Measurements from ENCODE around the gene PROKR1.
"Not testable (repeated sequence)": the region's sequence is repeated elsewhere in the genome, so short reads cannot be mapped to it uniquely, and the experiment has no call there.

The PROKR1 gene

GRCh38 chr2:68659081-68659480 lies 15.7 kb downstream of the PROKR1 start:
- DNase-seq, result no peak

DNA sequence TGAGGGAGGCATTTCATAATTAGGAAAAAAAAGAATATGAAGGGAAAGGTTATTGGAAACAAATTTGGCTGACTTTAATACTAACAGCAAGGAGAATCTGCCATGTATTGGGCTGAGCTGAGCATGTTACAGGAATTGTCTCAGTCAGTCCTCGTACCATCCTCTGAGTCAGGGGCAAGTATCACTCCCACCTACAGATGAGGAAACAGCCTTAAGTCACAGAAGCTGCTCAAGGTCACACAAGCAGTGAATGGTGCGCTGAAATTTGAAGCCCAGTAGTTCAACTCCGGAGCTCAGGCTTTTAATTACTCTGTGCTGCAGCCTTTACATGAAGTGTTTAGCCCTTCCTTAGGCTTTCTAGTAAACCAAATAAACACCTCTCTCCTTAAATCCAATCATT lies 17.3 kb downstream of the PROKR1 start:
- DNase-seq, result no peak

GRCh38 chr2:68662466-68662865 lies 19.1 kb downstream of the PROKR1 start:
- DNase-seq, result no peak

- DNase-seq, result no peak
These were observed 20.2 kb downstream of the PROKR1 start for GRCh38 chr2:68663371-68664156.

DNA sequence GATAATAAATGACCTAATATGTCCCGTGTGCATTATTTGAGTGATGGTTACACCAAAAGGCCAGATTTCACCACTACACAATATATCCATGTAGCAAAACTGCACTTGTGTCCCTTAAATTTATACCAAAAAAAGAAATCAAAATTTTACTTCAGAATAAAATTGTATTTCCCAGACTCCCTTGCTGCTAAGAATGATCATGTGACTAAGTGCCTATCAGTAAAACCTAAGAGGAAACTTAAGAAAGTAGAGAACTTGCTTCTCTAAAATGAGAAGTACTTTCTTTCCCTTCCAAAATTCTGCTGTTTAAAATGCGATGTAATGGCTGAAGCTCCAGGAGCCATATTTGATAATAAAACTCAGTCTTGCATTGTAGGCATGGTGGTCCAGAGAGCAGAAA lies 24.0 kb downstream of the PROKR1 start:
- DNase-seq, result no peak

DNA sequence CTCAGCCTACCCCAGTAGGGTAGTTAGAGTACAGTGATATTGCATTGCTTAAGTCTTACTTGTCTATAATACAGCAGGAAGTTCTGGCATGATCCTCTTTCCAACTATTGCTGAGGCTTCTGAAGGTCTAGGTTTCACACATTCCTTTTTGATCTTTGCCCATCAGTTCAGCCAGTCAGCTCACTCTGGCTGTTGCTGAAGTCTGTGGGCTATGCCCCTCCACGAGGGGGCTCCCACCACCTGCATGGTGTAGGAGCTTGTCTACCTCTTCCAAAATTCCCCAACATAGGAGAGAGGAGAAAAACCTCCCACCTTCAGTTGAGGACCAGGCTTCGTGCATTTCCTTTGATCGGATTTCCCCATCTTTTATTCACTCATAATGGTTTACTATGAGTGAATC lies 26.3 kb downstream of the PROKR1 start:
- no peak for DNase-seq

GRCh38 chr2:68671961-68672360 lies 28.6 kb downstream of the PROKR1 start:
- no peak for DNase-seq

DNA sequence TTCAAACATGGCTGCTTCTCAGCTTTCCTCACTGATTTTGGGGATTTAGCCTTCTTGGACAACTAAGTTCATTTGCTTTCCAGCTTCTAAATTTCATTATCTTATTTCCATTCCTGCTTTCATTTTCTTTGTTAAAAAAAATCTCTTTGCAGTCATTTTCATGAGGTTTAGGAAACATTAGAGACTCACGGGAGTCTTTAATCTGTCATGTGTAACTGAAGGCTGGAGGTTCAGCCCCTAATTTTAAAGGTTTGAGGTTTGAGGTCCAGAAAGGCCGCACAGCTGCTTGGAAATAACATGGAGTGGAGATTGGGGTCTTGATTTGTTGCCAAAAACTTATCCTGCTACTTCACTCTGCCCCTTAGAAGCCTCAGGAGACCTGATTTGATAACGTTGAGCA lies 30.3 kb downstream of the PROKR1 start:
- no peak for DNase-seq

DNA sequence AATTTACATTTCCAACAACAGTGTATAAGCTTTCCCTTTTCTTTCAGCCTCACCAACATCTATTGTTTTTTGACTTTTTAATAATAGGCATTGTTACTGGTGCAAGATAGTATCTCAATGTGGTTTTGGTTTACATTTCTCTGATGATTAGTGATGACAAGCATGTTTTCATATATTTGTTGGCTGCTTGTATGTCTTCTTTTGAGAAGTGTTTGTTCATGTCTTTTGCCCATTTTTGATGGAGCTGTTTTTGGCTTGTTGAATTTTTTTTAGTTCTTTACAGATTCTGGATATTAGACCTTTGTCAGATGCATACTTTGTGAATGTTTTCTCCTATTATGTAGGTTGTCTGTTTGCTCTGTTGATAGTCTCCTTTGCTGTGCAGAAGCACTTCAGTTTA lies 32.1 kb downstream of the PROKR1 start:
- DNase-seq, result no peak

DNA sequence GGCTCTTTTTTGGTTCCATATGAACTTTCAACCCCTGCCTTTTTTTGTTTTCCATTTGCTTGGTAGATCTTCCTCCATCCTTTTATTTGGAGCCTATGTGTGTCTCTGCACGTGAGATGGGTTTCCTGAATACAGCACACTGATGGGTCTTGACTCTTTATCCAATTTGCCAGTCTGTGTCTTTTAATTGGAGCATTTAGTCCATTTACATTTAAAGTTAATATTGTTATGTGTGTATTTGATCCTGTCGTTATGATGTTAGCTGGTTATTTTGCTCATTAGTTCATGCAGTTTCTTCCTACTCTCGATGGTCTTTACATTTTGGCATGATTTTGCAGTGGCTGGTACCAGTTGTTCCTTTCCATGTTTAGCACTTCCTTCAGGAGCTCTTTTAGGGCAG lies 34.5 kb downstream of the PROKR1 start:
- DNase-seq, result not testable (repeated sequence)

DNA sequence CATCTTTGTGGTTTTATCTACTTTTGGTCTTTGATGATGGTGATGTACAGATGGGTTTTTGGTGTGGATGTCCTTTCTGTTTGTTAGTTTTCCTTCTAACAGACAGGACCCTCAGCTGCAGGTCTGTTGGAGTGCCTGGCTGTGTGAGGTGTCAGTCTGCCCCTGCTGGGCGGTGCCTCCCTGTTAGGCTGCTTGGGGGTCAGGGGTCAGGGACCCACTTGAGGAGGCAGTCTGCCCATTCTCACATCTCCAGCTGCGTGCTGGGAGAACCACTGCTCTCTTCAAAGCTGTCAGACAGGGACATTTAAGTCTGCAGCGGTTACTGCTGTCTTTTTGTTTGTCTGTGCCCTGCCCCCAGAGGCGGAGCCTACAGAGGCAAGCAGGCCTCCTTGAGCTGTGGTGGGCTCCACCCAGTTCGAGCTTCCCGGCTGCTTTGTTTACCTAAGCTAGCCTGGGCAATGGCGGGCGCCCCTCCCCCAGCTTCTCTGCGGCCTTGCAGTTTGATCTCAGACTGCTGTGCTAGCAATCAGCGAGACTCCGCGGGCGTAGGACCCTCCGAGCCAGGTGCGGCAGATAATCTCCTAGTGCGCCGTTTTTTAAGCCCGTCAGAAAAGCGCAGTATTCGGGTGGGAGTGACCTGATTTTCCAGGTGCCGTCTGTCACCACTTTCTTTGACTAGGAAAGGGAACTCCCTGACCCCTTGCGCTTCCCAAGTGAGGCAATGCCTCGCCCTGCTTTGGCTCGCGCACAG lies 36.0 kb downstream of the PROKR1 start:
- DNase-seq, result peak; percentile 17 to 27

GRCh38 chr2:68679917-68680267 lies 36.5 kb downstream of the PROKR1 start:
- peak in 1 of 2 experiments; percentile 12 for DNase-seq

GRCh38 chr2:68684197-68684596 lies 40.8 kb downstream of the PROKR1 start:
- DNase-seq, result no peak

DNA sequence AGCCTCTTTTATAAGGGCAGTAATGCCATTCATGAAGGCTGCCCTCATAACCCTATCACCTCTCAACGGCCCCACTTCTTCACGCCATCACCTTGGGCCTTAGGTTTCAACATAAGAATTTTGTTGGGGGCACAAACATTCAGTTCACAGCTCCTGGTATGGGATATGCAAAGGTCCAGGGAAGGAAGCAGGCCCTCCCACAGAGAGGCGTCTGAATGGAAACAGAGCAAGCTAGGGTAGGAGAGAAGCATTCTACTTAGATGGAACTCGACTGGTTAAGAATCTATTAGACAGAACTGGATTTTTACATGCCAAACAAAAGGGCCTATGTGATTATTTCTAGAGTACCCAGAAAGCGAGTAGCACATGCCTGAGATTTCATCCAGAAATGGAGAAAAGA lies 42.8 kb downstream of the PROKR1 start:
- no peak for DNase-seq

DNA sequence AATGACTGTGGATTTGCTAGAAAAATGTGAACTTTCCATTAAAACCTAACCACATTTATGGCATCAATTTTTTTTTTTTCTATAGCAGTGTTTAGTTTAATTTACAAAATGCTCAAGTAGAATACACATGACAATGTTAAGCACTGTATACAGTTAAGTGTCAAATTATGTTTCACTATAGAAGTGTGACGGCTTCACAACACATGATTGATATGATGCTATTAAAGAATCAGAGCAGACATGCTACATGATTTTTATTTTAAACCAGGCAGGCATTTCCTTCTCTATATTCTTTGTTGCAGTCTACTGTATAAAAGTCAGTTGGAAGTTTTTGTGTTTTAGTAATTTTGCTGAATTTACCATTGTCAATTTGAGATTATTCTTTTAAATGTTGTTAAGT lies 43.6 kb downstream of the PROKR1 start:
- DNase-seq, result no peak

GRCh38 chr2:68689553-68690537 lies 46.5 kb downstream of the PROKR1 start:
- DNase-seq, result no peak

- no peak for DNase-seq
These were observed 47.5 kb downstream of the PROKR1 start for GRCh38 chr2:68690851-68691250.

DNA sequence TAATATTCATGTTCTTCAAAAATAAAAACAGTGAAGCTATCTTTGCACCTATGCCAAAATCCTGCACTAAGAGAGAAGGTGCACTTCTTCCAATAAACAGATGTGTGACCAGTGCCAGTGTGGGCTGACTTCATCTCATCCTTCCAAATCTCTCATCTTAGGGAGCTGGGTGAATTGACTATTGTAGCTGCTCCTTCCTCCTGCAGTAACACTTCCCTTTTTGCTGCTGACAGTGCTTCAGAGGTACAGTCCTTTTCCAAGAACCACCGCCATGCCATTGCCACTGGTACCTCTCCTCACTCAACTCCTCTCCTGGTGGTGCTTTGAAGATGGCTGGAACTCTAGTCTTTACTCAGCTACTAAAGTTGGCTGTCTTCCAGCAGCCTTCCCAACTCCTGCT lies 49.1 kb downstream of the PROKR1 start:
- no peak for DNase-seq

GRCh38 chr2:68693951-68694350 lies 50.6 kb downstream of the PROKR1 start:
- DNase-seq, result peak; percentile 42 to 76

DNA sequence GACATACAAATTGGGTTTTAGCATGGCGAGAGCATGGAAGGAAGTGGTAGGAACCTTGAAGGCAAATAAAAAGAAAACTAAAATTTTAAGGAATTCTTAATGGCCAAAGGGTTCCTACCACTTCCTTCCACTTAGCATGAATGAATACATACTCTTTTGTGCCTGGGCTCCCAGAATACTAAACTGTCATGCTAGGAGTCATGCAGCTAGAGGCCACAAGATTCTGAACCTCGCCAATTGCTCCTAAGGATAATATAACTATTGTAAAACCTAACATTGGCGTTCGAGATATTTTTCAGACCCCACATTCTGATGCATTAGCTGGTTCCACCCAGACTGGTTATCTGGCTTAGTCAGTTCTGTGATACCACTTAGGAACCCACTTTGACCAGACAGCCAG lies 52.6 kb downstream of the PROKR1 start:
- DNase-seq, result no peak

DNA sequence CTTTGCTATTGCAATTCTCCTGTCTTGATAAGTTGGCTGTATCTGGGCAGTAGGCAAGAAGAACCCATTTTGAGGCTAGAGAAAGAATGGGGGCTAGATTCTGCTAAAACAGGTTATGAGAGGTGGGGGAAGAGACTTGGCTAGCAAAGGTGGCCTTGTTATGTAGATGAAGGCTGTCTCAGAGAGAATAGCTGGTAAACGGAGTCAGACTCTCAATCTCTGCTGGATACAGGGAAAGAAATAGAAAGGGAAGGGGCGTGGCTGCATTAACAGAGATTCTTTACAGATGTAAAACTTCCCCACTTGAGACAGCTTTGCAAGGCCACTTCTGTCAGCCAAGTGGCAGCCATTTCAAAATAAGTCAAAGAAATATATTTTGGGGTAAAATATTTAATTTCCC lies 53.2 kb downstream of the PROKR1 start:
- DNase-seq, result no peak

- DNase-seq, result peak in 1 of 2 experiments; percentile 44
These were observed 55.4 kb downstream of the PROKR1 start for GRCh38 chr2:68698567-68699377.

Measured in NCI-H524 (cell line).